ENCODE data around the gene TMEM51. TPM values are rescaled to one million over a fixed set of nuclear protein-coding genes. Genes with fewer than 3 reads are reported as not detected.
A peak's percentile ranks its signal among the peaks of the same experiment; 100 is the strongest.

The TMEM51 gene
- total and polyA plus RNA-seq, 2 of the 13 experiments (the other 11 are each of a cell fraction or from before 2014, with no cell fraction given) = 12.2 to 22.3 TPM

DNA sequence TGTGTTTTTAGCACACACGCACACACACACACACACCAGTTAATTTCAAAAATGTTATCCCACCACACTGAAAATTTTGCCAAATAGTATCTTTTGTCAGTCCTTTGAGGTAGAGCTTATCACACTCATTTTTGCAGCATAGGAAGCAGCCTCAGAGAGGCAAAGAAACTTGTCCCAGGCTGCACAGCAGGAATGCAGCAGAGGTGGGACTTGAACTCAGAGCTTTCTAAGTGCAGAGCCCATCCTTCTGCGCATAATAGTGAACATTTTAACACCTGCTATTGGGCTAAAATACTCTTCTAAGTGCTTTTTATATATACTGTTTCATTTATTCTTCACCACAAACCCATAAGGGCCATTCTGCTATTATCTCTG, 108.4 kb downstream of the TMEM51 start:
- H3K4me1 ChIP-seq (ENCODE audit: insufficient read depth, low read length) = peaks cover 30% of the 10 kb centered on the region
- no TSS peak for BruUV-seq (replicated peaks)
- no peak overlapping the region for H3K4me3 ChIP-seq (replicated peaks in 1 of 3; ENCODE audit: insufficient read depth in 1 of 3, low read depth in 2 of 3, low read length in 3 of 3)
- FAIRE-seq (no peak), DNase-seq (ENCODE audit: low spot score) (no peak), ATAC-seq (no peak)
- ChIA-PET POLR2A (interaction anchor here (0.8 kb wide), 1 partner anchor 109 kb away, joined by 3 read pairs; no protein-coding TSS in a partner anchor), CTCF (ENCODE audit: low intra/inter-chr PET ratio, low total read pairs) (no interaction called here)
- no peak overlapping the region for H3K9ac ChIP-seq (ENCODE audit: insufficient read depth, low read depth, low read length)
- H3K27me3 ChIP-seq (ENCODE audit: control insufficient read depth in 1 of 2, insufficient read depth in 2 of 2, low read length in 2 of 2) = peaks cover 0 to 6% of the 10 kb centered on the region in 2 experiments; a peak in 1 of 5 replicates
- H3K9me3 ChIP-seq (ENCODE audit: low read length) = 0 out of 2 replicates have a peak, but pooled peaks cover 5% of the 10 kb centered on the region
- intact Hi-C loops (cut with micrococcal nuclease; ENCODE audit: unreplicated experiment) (no loop called here), in situ Hi-C loops (cut with HindIII; ENCODE audit: extremely low pct_ligation_motif_present, low pct_unique_long_range_greater_than_20kb) (no loop called here)
- no peaks in the 10 kb centered on the region for H3K36me3 ChIP-seq (replicated peaks in 1 of 2; ENCODE audit: control insufficient read depth in 1 of 2, insufficient read depth in 2 of 2, low read length in 2 of 2)
- H4K20me1 ChIP-seq (ENCODE audit: insufficient read depth, low read length) = no peaks in the 10 kb centered on the region
- H2AFZ ChIP-seq (ENCODE audit: low read length) = no peak overlapping the region
- H3K4me2 ChIP-seq (ENCODE audit: low read depth, low read length) = no peak overlapping the region
- H3K79me2 ChIP-seq (ENCODE audit: insufficient read depth, low read length) = no peaks in the 10 kb centered on the region
- TF ChIP-seq, protein P1, sequence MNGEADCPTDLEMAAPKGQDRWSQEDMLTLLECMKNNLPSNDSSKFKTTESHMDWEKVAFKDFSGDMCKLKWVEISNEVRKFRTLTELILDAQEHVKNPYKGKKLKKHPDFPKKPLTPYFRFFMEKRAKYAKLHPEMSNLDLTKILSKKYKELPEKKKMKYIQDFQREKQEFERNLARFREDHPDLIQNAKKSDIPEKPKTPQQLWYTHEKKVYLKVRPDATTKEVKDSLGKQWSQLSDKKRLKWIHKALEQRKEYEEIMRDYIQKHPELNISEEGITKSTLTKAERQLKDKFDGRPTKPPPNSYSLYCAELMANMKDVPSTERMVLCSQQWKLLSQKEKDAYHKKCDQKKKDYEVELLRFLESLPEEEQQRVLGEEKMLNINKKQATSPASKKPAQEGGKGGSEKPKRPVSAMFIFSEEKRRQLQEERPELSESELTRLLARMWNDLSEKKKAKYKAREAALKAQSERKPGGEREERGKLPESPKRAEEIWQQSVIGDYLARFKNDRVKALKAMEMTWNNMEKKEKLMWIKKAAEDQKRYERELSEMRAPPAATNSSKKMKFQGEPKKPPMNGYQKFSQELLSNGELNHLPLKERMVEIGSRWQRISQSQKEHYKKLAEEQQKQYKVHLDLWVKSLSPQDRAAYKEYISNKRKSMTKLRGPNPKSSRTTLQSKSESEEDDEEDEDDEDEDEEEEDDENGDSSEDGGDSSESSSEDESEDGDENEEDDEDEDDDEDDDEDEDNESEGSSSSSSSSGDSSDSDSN (CRISPR knock-in tag; IDR thresholded peaks at IDR 0.05) = no peak
- TF ChIP-seq NFE2L2 (IDR thresholded peaks at IDR 0.05; ENCODE audit: low read length) (no peak), ZMYM3 (CRISPR knock-in tag; IDR thresholded peaks at IDR 0.05) (0 out of 2 replicates have a peak, but pooled peaks have one; percentile 17), ZNF121 (CRISPR knock-in tag; IDR thresholded peaks at IDR 0.05) (peak; percentile 40; the same call in 1 of the 2 replicates), ZNF768 (CRISPR knock-in tag; IDR thresholded peaks at IDR 0.05) (peak; percentile 80; the same call in 1 of the 2 replicates), ZNF619 (CRISPR knock-in tag; IDR thresholded peaks at IDR 0.05) (no peak), KDM1A (CRISPR knock-in tag; IDR thresholded peaks at IDR 0.05) (0 out of 2 replicates have a peak, but pooled peaks have one; percentile 28), ZNF564 (CRISPR knock-in tag; IDR thresholded peaks at IDR 0.05) (no peak)
- 71% methylated on average over 2 of the region's 2 CpGs for whole genome bisulfite sequencing (ENCODE audit: low lambda C conversion rate)
- no peak overlapping the region for H3K27ac ChIP-seq (ENCODE audit: extremely low read length, insufficient read depth, low read length)
